Cardiac muscle cell (in vitro differentiated cells and primary cell): Measurements from ENCODE around the gene ASPSCR1. TPM values are rescaled to one million over a fixed set of nuclear protein-coding genes. Genes with fewer than 3 reads are reported as not detected.

ENCODE experiments used
- DNase-seq, 2 donors: peaks; one replicate each; pipeline versions ENCODE4 v3.0.0 to v3.0.0-alpha.2; 2010 to 2017; ENCODE audit warnings: low read depth in 1 of 2, low spot score in 1 of 2
- H3K27ac ChIP-seq: fragments of 200-600 bp; sonication (generic); 2 replicates; pipeline ENCODE4 v1.5.1; 2016
- H3K27me3 ChIP-seq: fragments of 200-600 bp; sonication (generic); 2 replicates; pipeline ENCODE4 v1.6.0; 2016; ENCODE audit warnings: control low read depth
- H3K36me3 ChIP-seq: fragments of 200-600 bp; sonication (generic); 2 replicates; pipeline ENCODE4 v1.5.1; 2016; ENCODE audit warnings: control low read depth
- H3K4me1 ChIP-seq: fragments of 200-600 bp; sonication (generic); 2 replicates; pipeline ENCODE4 v1.8.1; 2017; ENCODE audit warnings: low read depth, mild to moderate bottlenecking, mixed run types
- H3K4me3 ChIP-seq: fragments of 200-600 bp; sonication (generic); 2 replicates; pipeline ENCODE4 v1.5.1; 2016; ENCODE audit warnings: mild to moderate bottlenecking
- H3K9me3 ChIP-seq: fragments of 200-600 bp; sonication (generic); 2 replicates; pipeline ENCODE4 v1.5.1; 2017; ENCODE audit warnings: low read depth, mild to moderate bottlenecking, control low read depth
- CTCF ChIP-seq: IDR thresholded peaks from 2 replicates; pipeline ENCODE4 v1.5.1; 2012; ENCODE audit warnings: low read depth, mild to moderate bottlenecking, low read length
- polyA plus RNA-seq: library from polyadenylated mRNA; unstranded; fragments of >200 nt; fragmentation: Nextera tagmentation; extraction: Ambion mirVana; gene quantifications from 2 replicates; pipeline ENCODE4 v1.2.1, GENCODE V29; 2016
- total RNA-seq: library from RNA; depleted of rRNA; stranded (reverse); fragments of >200 nt; gene quantifications from 2 replicates; pipeline ENCODE4 v1.2.3, GENCODE V29; 2016

The ASPSCR1 gene
- total and polyA plus RNA-seq, 2 experiments from 2014 or later, result 48.5 to 74.0 TPM

GRCh38 chr17:81940538-81941483 lies 36.6 kb upstream of the ASPSCR1 start:
- Histone ChIP-seq H3K9me3 (no peaks in the 10 kb centered on the region), H3K27me3 (no peaks in the 10 kb centered on the region), H3K4me3 (no peak overlapping the region), H3K4me1 (peaks cover 46% of the 10 kb centered on the region), H3K36me3 (no peaks in the 10 kb centered on the region), H3K27ac (peak overlapping the region; percentile 80)
- DNase-seq, result no peak
- TF ChIP-seq CTCF, result no peak

- H3K27me3 ChIP-seq, result no peaks in the 10 kb centered on the region
- H3K36me3 ChIP-seq, result no peaks in the 10 kb centered on the region
- peak in 1 of 2 donors; percentile 92 for DNase-seq
- H3K4me1 ChIP-seq, result peaks cover 43% of the 10 kb centered on the region
- TF ChIP-seq CTCF, result no peak
- H3K9me3 ChIP-seq, result no peaks in the 10 kb centered on the region
- H3K4me3 ChIP-seq, result peak overlapping the region; percentile 15
- peak overlapping the region; percentile 83 for H3K27ac ChIP-seq
Observed at GRCh38 chr17:81941484-81942166, 35.8 kb upstream of the ASPSCR1 start.

GRCh38 chr17:81942167-81942553 lies 35.3 kb upstream of the ASPSCR1 start:
- no peaks in the 10 kb centered on the region for H3K36me3 ChIP-seq
- no peaks in the 10 kb centered on the region for H3K27me3 ChIP-seq
- TF ChIP-seq CTCF, result no peak
- H3K4me1 ChIP-seq, result peaks cover 46% of the 10 kb centered on the region
- H3K9me3 ChIP-seq, result no peaks in the 10 kb centered on the region
- H3K27ac ChIP-seq, result peak overlapping the region; percentile 83
- peak overlapping the region; percentile 15 for H3K4me3 ChIP-seq
- no peak for DNase-seq

GRCh38 chr17:81944858-81945257 lies 32.6 kb upstream of the ASPSCR1 start:
- no peak for DNase-seq
- Histone ChIP-seq H3K9me3 (no peaks in the 10 kb centered on the region), H3K27ac (no peak overlapping the region), H3K4me3 (no peak overlapping the region), H3K4me1 (peaks cover 33% of the 10 kb centered on the region), H3K36me3 (no peaks in the 10 kb centered on the region), H3K27me3 (no peaks in the 10 kb centered on the region)
- TF ChIP-seq CTCF, result no peak

GRCh38 chr17:81947189-81947588 lies 30.2 kb upstream of the ASPSCR1 start, which contains the start of gene MYADML2:
Gene MYADML2, minus strand, starts transcription at chr17:81947233. Its CDS starts 5,492 bp downstream, at chr17:81941741.
- no peaks in the 10 kb centered on the region for H3K27me3 ChIP-seq
- peaks cover 12% of the 10 kb centered on the region for H3K4me1 ChIP-seq
- H3K27ac ChIP-seq, result no peak within 1 kb of the TSS
- no peak for DNase-seq
- H3K4me3 ChIP-seq, result no peak within 1 kb of the TSS
- H3K36me3 ChIP-seq, result no peaks in the 10 kb centered on the region
- no peak for TF ChIP-seq CTCF
- no peaks in the 10 kb centered on the region for H3K9me3 ChIP-seq
